HEK293 (cell line): ENCODE data around the gene TMEM273.

ENCODE experiments used
- CTCF ChIA-PET: fragments of 350-600 bp; formaldehyde crosslinking; extraction: SDS; loops from one replicate; lab custom pipeline; 2021; ENCODE audit warnings: antibody characterized with exemption; lab: Yijun Ruan, JAX
- POLR2A ChIA-PET: fragments of 300-600 bp; formaldehyde crosslinking; extraction: SDS; loops from one replicate; lab custom pipeline; 2020; ENCODE audit warnings: antibody characterized with exemption, inconsistent platforms; lab: Yijun Ruan, JAX
- H3K27ac ChIP-seq: fragments of 200-500 bp; sonication (Bioruptor generic); 2 replicates; pipeline ENCODE4 v1.5.1; 2014; ENCODE audit warnings: low read depth, low read length, control low read depth, inconsistent platforms; ENCODE audit errors: extremely low read depth
- H3K36me3 ChIP-seq, 2 experiments: fragments of 200-500 bp in 1 of 2; sonication (Bioruptor generic) in 1 of 2; 1 replicate in 1 of 2; 2 replicates in 1 of 2; pipeline ENCODE4 v1.5.1; 2014 to 2017; ENCODE audit warnings: inconsistent platforms in 2 of 2, low read length in 2 of 2; ENCODE audit not compliant: control insufficient read depth in 2 of 2, insufficient read depth in 1 of 2
- H3K4me1 ChIP-seq: fragments of 200-500 bp; sonication (Bioruptor generic); 2 replicates; pipeline ENCODE4 v1.5.1; 2014; ENCODE audit warnings: mild to moderate bottlenecking, low read length, inconsistent platforms; ENCODE audit not compliant: control insufficient read depth, insufficient read depth
- H3K4me3 ChIP-seq: 2 replicates; pipeline ENCODE4 v1.5.1; 2011; ENCODE audit warnings: low read depth, mild to moderate bottlenecking, control low read depth, low read length, moderate library complexity
- H3K9me3 ChIP-seq: fragments of 200-500 bp; sonication (Bioruptor generic); 2 replicates; pipeline ENCODE4 v1.5.1; 2014; ENCODE audit warnings: low read depth, low read length, inconsistent platforms; ENCODE audit not compliant: control insufficient read depth, insufficient read depth
- BCL11B ChIP-seq: fragments of 450-650 bp; formaldehyde crosslinking; IDR thresholded peaks from 2 replicates; pipeline ENCODE4 v1.5.1; 2016; ENCODE audit warnings: low read depth, missing biosample characterization, missing genetic modification characterization
- GLIS2 ChIP-seq: fragments of 450-650 bp; formaldehyde crosslinking; IDR thresholded peaks from 2 replicates; pipeline ENCODE4 v1.5.1; 2016; ENCODE audit warnings: missing biosample characterization, missing genetic modification characterization
- KLF8 ChIP-seq: fragments of 450-650 bp; formaldehyde crosslinking; IDR thresholded peaks from 2 replicates; pipeline ENCODE4 v1.5.1; 2016; ENCODE audit warnings: missing biosample characterization, missing genetic modification characterization
- WT1 ChIP-seq: fragments of 450-650 bp; formaldehyde crosslinking; IDR thresholded peaks from 2 replicates; pipeline ENCODE4 v1.5.1; 2016; ENCODE audit warnings: missing biosample characterization, missing genetic modification characterization
- ZBTB6 ChIP-seq: fragments of 450-650 bp; formaldehyde crosslinking; IDR thresholded peaks from 2 replicates; pipeline ENCODE4 v1.5.1; 2017; ENCODE audit warnings: missing biosample characterization, missing genetic modification characterization
- ZIC2 ChIP-seq: fragments of 450-650 bp; formaldehyde crosslinking; IDR thresholded peaks from 2 replicates; pipeline ENCODE4 v1.5.1; 2016; ENCODE audit warnings: missing biosample characterization, missing genetic modification characterization
- ZNF132 ChIP-seq: fragments of 450-650 bp; formaldehyde crosslinking; IDR thresholded peaks from 2 replicates; pipeline ENCODE4 v1.5.1; 2017; ENCODE audit warnings: missing biosample characterization, missing genetic modification characterization, borderline replicate concordance
- ZNF24 ChIP-seq: fragments of 450-650 bp; formaldehyde crosslinking; IDR thresholded peaks from 2 replicates; pipeline ENCODE4 v1.5.1; 2016; ENCODE audit warnings: missing biosample characterization, missing genetic modification characterization
- ZNF280D ChIP-seq: fragments of 450-650 bp; formaldehyde crosslinking; IDR thresholded peaks from 2 replicates; pipeline ENCODE4 v1.5.1; 2016; ENCODE audit warnings: missing biosample characterization, missing genetic modification characterization
- ZNF366 ChIP-seq: fragments of 450-650 bp; formaldehyde crosslinking; conservative IDR thresholded peaks from 2 replicates; pipeline ENCODE4 v1.5.1; 2016; ENCODE audit warnings: missing biosample characterization, missing genetic modification characterization
- ZNF398 ChIP-seq: fragments of 450-650 bp; formaldehyde crosslinking; IDR thresholded peaks from 2 replicates; pipeline ENCODE4 v1.5.1; 2017; ENCODE audit warnings: missing biosample characterization, missing genetic modification characterization
- ZNF510 ChIP-seq: fragments of 450-650 bp; formaldehyde crosslinking; IDR thresholded peaks from 2 replicates; pipeline ENCODE4 v1.5.1; 2018; ENCODE audit warnings: mild to moderate bottlenecking, missing genetic modification characterization, missing biosample characterization; ENCODE audit not compliant: insufficient replicate concordance
- ZNF529 ChIP-seq: fragments of 450-650 bp; formaldehyde crosslinking; IDR thresholded peaks from 2 replicates; pipeline ENCODE4 v1.5.1; 2017; ENCODE audit warnings: missing genetic modification characterization, missing biosample characterization; ENCODE audit not compliant: insufficient replicate concordance
- ZNF548 ChIP-seq: fragments of 450-650 bp; formaldehyde crosslinking; IDR thresholded peaks from 2 replicates; pipeline ENCODE4 v1.5.1; 2016; ENCODE audit warnings: missing biosample characterization, missing genetic modification characterization
- ZNF549 ChIP-seq: fragments of 450-650 bp; IDR thresholded peaks from 2 replicates; pipeline ENCODE4 v1.5.1; 2018; ENCODE audit warnings: missing biosample characterization, missing genetic modification characterization, mild to moderate bottlenecking, inconsistent platforms, moderate library complexity
- ZNF701 ChIP-seq: fragments of 450-650 bp; formaldehyde crosslinking; IDR thresholded peaks from 2 replicates; pipeline ENCODE4 v1.5.1; 2016; ENCODE audit warnings: missing biosample characterization, missing genetic modification characterization
- ZNF768 ChIP-seq: fragments of 450-650 bp; formaldehyde crosslinking; IDR thresholded peaks from 2 replicates; pipeline ENCODE4 v1.5.1; 2018; ENCODE audit warnings: missing biosample characterization, mild to moderate bottlenecking, missing genetic modification characterization
- ZNF792 ChIP-seq: fragments of 450-650 bp; formaldehyde crosslinking; IDR thresholded peaks from 2 replicates; pipeline ENCODE4 v1.5.1; 2016; ENCODE audit warnings: missing biosample characterization, missing genetic modification characterization

The TMEM273 gene

GRCh38 chr10:49141541-49142332, 46.5 kb downstream of the TMEM273 start:
- CTCF ChIA-PET: no interaction called here
- H3K9me3 ChIP-seq: no peaks in the 10 kb centered on the region
- H3K27ac ChIP-seq: no peak overlapping the region
- no peaks in the 10 kb centered on the region for H3K36me3 ChIP-seq
- no peak for TF ChIP-seq ZNF510
- TF ChIP-seq WT1 (tag by site-specific recombination): no peak
- TF ChIP-seq, all 188 proteins: peak for 0
- no peak overlapping the region for H3K4me3 ChIP-seq
- POLR2A ChIA-PET: no interaction called here
- no peaks in the 10 kb centered on the region for H3K4me1 ChIP-seq

GRCh38 chr10:49140304-49141177, 47.6 kb downstream of the TMEM273 start:
- H3K4me3 ChIP-seq: no peak overlapping the region
- no peak overlapping the region for H3K27ac ChIP-seq
- TF ChIP-seq ZIC2 (tag by site-specific recombination): no peak
- no peak for TF ChIP-seq GLIS2
- no peak for TF ChIP-seq ZNF548 (tag by site-specific recombination)
- no peak for TF ChIP-seq ZNF24
- TF ChIP-seq ZNF132 (tag by site-specific recombination): no peak
- no peak for TF ChIP-seq ZNF398 (tag by site-specific recombination)
- TF ChIP-seq KLF8 (tag by site-specific recombination): no peak
- TF ChIP-seq ZNF701: no peak
- no peak for TF ChIP-seq ZNF280D (tag by site-specific recombination)
- TF ChIP-seq BCL11B (tag by site-specific recombination): no peak
- no peak for TF ChIP-seq ZNF792 (tag by site-specific recombination)
- TF ChIP-seq ZNF529 (tag by site-specific recombination): no peak
- no peak for TF ChIP-seq ZBTB6
- TF ChIP-seq ZNF549 (tag by site-specific recombination): no peak
- TF ChIP-seq ZNF366: no peak
- no peak for TF ChIP-seq ZNF768
- TF ChIP-seq, all 188 proteins: peak for 0
- POLR2A ChIA-PET: no interaction called here
- Histone ChIP-seq H3K36me3 (no peaks in the 10 kb centered on the region), H3K4me1 (no peaks in the 10 kb centered on the region), H3K9me3 (no peaks in the 10 kb centered on the region)
- CTCF ChIA-PET: no interaction called here
